ENCODE data around the gene NGEF.

DNA sequence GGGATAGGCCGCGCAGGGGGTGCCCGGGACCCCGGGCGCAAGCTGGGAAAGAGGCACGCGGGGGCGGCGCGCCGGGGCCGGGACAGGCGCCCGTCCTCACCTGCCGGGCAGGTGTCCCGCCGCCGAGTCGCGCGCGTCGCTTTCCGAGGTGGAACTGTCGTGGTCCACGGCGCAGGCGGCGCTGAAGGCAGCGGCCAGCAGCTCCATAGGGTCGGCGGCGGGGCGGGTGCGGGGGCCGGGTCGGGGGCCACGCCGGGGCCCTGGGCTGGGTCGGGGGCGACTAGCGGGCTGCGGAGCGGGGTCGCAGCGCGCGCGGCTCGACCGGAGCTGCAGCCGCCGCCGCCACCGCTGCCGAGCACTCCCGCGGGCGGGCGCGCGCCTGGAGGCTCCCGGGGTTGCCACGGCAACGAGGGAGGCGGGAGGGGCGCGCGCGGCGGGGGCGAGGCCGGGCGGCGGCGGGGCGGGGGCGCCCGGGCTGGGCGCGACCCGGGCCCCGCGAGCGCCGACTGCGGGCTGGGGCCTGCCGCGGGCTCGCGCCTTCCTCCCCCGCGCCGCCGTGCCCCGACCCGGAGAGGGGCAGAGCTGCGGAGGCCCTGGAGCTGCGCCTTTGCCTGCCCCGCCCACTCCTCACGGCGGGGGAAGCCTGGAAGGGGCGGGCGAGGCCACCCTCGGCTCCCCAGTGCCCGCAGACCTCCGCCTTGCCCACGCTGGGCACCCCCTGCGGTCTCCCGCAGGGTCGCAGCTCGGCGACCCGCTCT is 85.1 kb downstream of the NGEF start:
- TF ChIP-seq CBFB (CRISPR knock-in tag; IDR thresholded peaks at IDR 0.05; ENCODE audit: low read depth) (no peak), IRF2 (CRISPR knock-in tag; IDR thresholded peaks at IDR 0.05; ENCODE audit: borderline replicate concordance, low read depth) (no peak), USF2 (CRISPR knock-in tag; IDR thresholded peaks at IDR 0.05) (no peak), NFE2L1 (CRISPR knock-in tag; IDR thresholded peaks at IDR 0.05) (no peak), PREB (CRISPR knock-in tag; IDR thresholded peaks at IDR 0.05; ENCODE audit: borderline replicate concordance) (no peak), ATF1 (CRISPR knock-in tag; IDR thresholded peaks at IDR 0.05) (no peak), MAX (CRISPR knock-in tag; IDR thresholded peaks at IDR 0.05) (no peak)
- TF ChIP-seq, protein P1, sequence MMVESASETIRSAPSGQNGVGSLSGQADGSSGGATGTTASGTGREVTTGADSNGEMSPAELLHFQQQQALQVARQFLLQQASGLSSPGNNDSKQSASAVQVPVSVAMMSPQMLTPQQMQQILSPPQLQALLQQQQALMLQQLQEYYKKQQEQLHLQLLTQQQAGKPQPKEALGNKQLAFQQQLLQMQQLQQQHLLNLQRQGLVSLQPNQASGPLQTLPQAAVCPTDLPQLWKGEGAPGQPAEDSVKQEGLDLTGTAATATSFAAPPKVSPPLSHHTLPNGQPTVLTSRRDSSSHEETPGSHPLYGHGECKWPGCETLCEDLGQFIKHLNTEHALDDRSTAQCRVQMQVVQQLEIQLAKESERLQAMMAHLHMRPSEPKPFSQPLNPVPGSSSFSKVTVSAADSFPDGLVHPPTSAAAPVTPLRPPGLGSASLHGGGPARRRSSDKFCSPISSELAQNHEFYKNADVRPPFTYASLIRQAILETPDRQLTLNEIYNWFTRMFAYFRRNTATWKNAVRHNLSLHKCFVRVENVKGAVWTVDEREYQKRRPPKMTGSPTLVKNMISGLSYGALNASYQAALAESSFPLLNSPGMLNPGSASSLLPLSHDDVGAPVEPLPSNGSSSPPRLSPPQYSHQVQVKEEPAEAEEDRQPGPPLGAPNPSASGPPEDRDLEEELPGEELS (CRISPR knock-in tag; IDR thresholded peaks at IDR 0.05) = no peak
- TF ChIP-seq, protein P2, sequence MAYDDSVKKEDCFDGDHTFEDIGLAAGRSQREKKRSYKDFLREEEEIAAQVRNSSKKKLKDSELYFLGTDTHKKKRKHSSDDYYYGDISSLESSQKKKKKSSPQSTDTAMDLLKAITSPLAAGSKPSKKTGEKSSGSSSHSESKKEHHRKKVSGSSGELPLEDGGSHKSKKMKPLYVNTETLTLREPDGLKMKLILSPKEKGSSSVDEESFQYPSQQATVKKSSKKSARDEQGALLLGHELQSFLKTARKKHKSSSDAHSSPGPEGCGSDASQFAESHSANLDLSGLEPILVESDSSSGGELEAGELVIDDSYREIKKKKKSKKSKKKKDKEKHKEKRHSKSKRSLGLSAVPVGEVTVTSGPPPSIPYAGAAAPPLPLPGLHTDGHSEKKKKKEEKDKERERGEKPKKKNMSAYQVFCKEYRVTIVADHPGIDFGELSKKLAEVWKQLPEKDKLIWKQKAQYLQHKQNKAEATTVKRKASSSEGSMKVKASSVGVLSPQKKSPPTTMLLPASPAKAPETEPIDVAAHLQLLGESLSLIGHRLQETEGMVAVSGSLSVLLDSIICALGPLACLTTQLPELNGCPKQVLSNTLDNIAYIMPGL (CRISPR knock-in tag; IDR thresholded peaks at IDR 0.05) = no peak
- TF ChIP-seq, protein P3, sequence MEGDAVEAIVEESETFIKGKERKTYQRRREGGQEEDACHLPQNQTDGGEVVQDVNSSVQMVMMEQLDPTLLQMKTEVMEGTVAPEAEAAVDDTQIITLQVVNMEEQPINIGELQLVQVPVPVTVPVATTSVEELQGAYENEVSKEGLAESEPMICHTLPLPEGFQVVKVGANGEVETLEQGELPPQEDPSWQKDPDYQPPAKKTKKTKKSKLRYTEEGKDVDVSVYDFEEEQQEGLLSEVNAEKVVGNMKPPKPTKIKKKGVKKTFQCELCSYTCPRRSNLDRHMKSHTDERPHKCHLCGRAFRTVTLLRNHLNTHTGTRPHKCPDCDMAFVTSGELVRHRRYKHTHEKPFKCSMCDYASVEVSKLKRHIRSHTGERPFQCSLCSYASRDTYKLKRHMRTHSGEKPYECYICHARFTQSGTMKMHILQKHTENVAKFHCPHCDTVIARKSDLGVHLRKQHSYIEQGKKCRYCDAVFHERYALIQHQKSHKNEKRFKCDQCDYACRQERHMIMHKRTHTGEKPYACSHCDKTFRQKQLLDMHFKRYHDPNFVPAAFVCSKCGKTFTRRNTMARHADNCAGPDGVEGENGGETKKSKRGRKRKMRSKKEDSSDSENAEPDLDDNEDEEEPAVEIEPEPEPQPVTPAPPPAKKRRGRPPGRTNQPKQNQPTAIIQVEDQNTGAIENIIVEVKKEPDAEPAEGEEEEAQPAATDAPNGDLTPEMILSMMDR (IDR thresholded peaks at IDR 0.05) = no peak
- TF ChIP-seq, protein P4, sequence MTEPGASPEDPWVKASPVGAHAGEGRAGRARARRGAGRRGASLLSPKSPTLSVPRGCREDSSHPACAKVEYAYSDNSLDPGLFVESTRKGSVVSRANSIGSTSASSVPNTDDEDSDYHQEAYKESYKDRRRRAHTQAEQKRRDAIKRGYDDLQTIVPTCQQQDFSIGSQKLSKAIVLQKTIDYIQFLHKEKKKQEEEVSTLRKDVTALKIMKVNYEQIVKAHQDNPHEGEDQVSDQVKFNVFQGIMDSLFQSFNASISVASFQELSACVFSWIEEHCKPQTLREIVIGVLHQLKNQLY (CRISPR knock-in tag; IDR thresholded peaks at IDR 0.05) = no peak
